Measurements from ENCODE around the gene GRPR.

The GRPR gene

DNA sequence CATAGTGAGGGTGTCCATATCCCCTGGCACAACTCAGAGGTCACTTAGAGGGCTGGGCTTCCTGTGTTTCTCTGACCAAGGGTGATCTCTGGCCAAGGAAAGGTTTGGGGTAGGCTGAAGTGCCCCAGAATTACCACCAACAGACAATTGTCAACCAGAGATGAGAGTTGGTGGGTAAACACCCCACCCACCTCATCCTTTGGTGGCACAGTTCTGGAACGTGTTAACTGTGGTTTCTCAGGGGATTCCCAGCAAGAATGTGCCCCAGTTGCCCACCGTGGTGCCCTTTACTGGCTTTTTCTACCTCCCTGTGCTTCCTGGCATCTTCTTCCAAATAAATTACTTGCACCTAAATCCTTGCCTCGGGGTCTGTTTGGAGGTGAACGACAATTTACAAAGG is 17.1 kb downstream of the GRPR start:
- 94% methylated on average over 4 of the region's 4 CpGs for WGBS
- no peak overlapping the region for H2AFZ ChIP-seq (ENCODE audit: low read depth, low read length)

GRCh38 chrX:16140983-16141382 is 17.6 kb downstream of the GRPR start:
- H3K23ac ChIP-seq (ENCODE audit: low read length in 2 of 2) = no peak overlapping the region
- no peak overlapping the region for H2BK12ac ChIP-seq (ENCODE audit: low read length in 2 of 2)
- no peak overlapping the region for H3K18ac ChIP-seq (ENCODE audit: low read depth in 1 of 2, low read length in 2 of 2)
- H3K4me2 ChIP-seq (ENCODE audit: low read length, poor library complexity, severe bottlenecking) = no peak overlapping the region
- H3K36me3 ChIP-seq (ENCODE audit: control insufficient read depth in 1 of 2, insufficient read depth in 2 of 2, low read depth in 1 of 2, low read length in 2 of 2) = no peaks in the 10 kb centered on the region
- H2AFZ ChIP-seq (ENCODE audit: low read depth, low read length) = no peak overlapping the region
- no peak overlapping the region for H3K4me3 ChIP-seq (ENCODE audit: insufficient read depth in 1 of 2, low read depth in 1 of 2, low read length in 2 of 2)
- no peaks in the 10 kb centered on the region for H3K79me1 ChIP-seq (replicated peaks; ENCODE audit: low read length, poor library complexity, severe bottlenecking)
- H3K27me3 ChIP-seq (ENCODE audit: control insufficient read depth in 1 of 2, insufficient read depth in 1 of 2, low read length in 2 of 2) = peaks cover 0 to 19% of the 10 kb centered on the region in 2 experiments
- H3K27ac ChIP-seq (ENCODE audit: low read length, poor library complexity, severe bottlenecking) = no peak overlapping the region
- H2AK5ac ChIP-seq (ENCODE audit: low read length, severe bottlenecking) = no peak overlapping the region
- no peaks in the 10 kb centered on the region for H3K4me1 ChIP-seq (ENCODE audit: control insufficient read depth, insufficient read depth, low read depth, low read length)
- no peak overlapping the region for H2BK15ac ChIP-seq (ENCODE audit: low read depth, poor library complexity, severe bottlenecking)
- no peaks in the 10 kb centered on the region for H3K9me3 ChIP-seq (ENCODE audit: control insufficient read depth, low read length)
- H3K9ac ChIP-seq (ENCODE audit: low read length) = no peak overlapping the region
- no peak overlapping the region for H3K14ac ChIP-seq (ENCODE audit: low read length in 2 of 2)
- no peak overlapping the region for H2BK5ac ChIP-seq (ENCODE audit: low read depth, low read length, poor library complexity, severe bottlenecking)
- no peak overlapping the region for H3K4ac ChIP-seq (ENCODE audit: low read depth in 1 of 2, low read length in 2 of 2)
- H4K8ac ChIP-seq (ENCODE audit: low read length) = no peak overlapping the region
- no peak for DNase-seq
- no peak overlapping the region for H2BK120ac ChIP-seq (ENCODE audit: low read depth, low read length)
- no peak overlapping the region for H4K91ac ChIP-seq (ENCODE audit: low read length)

More for the DNA sequence above, 17.1 kb downstream of the GRPR start:
- DNase-seq = no peak
- no peak overlapping the region for H4K8ac ChIP-seq (ENCODE audit: low read length)
- peaks cover 0 to 19% of the 10 kb centered on the region in 2 experiments for H3K27me3 ChIP-seq (ENCODE audit: control insufficient read depth in 1 of 2, insufficient read depth in 1 of 2, low read length in 2 of 2)
- no peaks in the 10 kb centered on the region for H3K79me1 ChIP-seq (replicated peaks; ENCODE audit: low read length, poor library complexity, severe bottlenecking)
- no peak overlapping the region for H3K27ac ChIP-seq (ENCODE audit: low read length, poor library complexity, severe bottlenecking)
- no peak overlapping the region for H2BK5ac ChIP-seq (ENCODE audit: low read depth, low read length, poor library complexity, severe bottlenecking)
- no peak overlapping the region for H3K18ac ChIP-seq (ENCODE audit: low read depth in 1 of 2, low read length in 2 of 2)
- no peak overlapping the region for H3K4me2 ChIP-seq (ENCODE audit: low read length, poor library complexity, severe bottlenecking)
- H3K14ac ChIP-seq (ENCODE audit: low read length in 2 of 2) = no peak overlapping the region
- H3K4ac ChIP-seq (ENCODE audit: low read depth in 1 of 2, low read length in 2 of 2) = no peak overlapping the region
- H2AK5ac ChIP-seq (ENCODE audit: low read length, severe bottlenecking) = no peak overlapping the region
- no peak overlapping the region for H4K91ac ChIP-seq (ENCODE audit: low read length)
- no peak overlapping the region for H3K23ac ChIP-seq (ENCODE audit: low read length in 2 of 2)
- no peak overlapping the region for H2BK12ac ChIP-seq (ENCODE audit: low read length in 2 of 2)
- H2BK120ac ChIP-seq (ENCODE audit: low read depth, low read length) = no peak overlapping the region
- no peaks in the 10 kb centered on the region for H3K36me3 ChIP-seq (ENCODE audit: control insufficient read depth in 1 of 2, insufficient read depth in 2 of 2, low read depth in 1 of 2, low read length in 2 of 2)
- no peaks in the 10 kb centered on the region for H3K4me1 ChIP-seq (ENCODE audit: control insufficient read depth, insufficient read depth, low read depth, low read length)
- H2BK15ac ChIP-seq (ENCODE audit: low read depth, poor library complexity, severe bottlenecking) = no peak overlapping the region
- H3K9ac ChIP-seq (ENCODE audit: low read length) = no peak overlapping the region
- no peaks in the 10 kb centered on the region for H3K9me3 ChIP-seq (ENCODE audit: control insufficient read depth, low read length)
- no peak overlapping the region for H3K4me3 ChIP-seq (ENCODE audit: insufficient read depth in 1 of 2, low read depth in 1 of 2, low read length in 2 of 2)

DNA sequence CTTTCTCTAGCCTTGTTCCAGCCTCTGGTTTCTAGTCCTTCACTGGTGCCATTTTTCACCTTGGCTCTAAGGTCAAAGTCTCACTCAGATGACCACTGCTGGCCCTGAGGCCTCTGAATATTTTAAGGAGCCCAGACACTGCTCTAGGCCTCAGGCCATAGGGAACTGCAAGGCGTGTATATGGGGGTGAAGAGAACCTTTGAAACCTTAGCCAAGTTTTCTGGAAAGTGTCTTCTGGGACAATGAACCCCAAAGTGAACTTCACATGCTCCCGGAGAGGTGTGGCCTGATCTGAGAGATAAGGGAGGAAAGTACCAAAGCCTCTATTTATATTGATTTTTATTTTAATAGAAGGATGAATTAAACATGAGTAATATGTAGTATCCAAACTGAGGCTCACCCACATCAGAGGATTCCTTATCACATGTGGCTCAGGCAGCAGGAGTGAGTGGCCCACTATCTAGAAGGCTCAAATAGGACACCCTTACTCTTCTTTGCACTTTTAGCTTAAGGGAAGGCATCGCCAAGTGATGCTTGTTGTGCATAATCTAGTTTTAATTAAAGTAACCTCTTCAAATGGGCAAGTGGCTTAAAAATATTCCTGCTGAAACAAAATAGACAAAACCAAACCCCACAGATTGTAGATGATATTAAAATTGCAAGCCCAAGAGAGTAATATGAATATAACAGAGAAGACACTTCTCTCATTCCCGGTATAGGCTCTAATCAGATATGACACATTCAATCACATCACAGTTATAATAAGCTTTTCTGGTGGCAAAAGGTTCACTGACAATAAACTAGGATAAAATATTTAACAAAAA is 18.3 kb downstream of the GRPR start:
- Histone ChIP-seq H2AK5ac (ENCODE audit: low read length, severe bottlenecking) (no peak overlapping the region), H2BK12ac (ENCODE audit: low read length in 2 of 2) (no peak overlapping the region), H3K14ac (ENCODE audit: low read length in 2 of 2) (no peak overlapping the region), H2AFZ (ENCODE audit: low read depth, low read length) (no peak overlapping the region), H3K23ac (ENCODE audit: low read length in 2 of 2) (no peak overlapping the region), H3K36me3 (ENCODE audit: control insufficient read depth in 1 of 2, insufficient read depth in 2 of 2, low read depth in 1 of 2, low read length in 2 of 2) (no peaks in the 10 kb centered on the region), H3K9ac (ENCODE audit: low read length) (no peak overlapping the region), H3K4me1 (ENCODE audit: control insufficient read depth, insufficient read depth, low read depth, low read length) (no peaks in the 10 kb centered on the region), H4K8ac (ENCODE audit: low read length) (no peak overlapping the region), H3K9me3 (ENCODE audit: control insufficient read depth, low read length) (no peaks in the 10 kb centered on the region), H2BK15ac (ENCODE audit: low read depth, poor library complexity, severe bottlenecking) (no peak overlapping the region), H3K27ac (ENCODE audit: low read length, poor library complexity, severe bottlenecking) (no peak overlapping the region), H3K27me3 (ENCODE audit: control insufficient read depth in 1 of 2, insufficient read depth in 1 of 2, low read length in 2 of 2) (peaks cover 0 to 17% of the 10 kb centered on the region in 2 experiments), H2BK120ac (ENCODE audit: low read depth, low read length) (no peak overlapping the region), H3K4ac (ENCODE audit: low read depth in 1 of 2, low read length in 2 of 2) (no peak overlapping the region), H3K4me2 (ENCODE audit: low read length, poor library complexity, severe bottlenecking) (no peak overlapping the region), H3K18ac (ENCODE audit: low read depth in 1 of 2, low read length in 2 of 2) (no peak overlapping the region), H3K79me1 (replicated peaks; ENCODE audit: low read length, poor library complexity, severe bottlenecking) (no peaks in the 10 kb centered on the region), H3K4me3 (ENCODE audit: insufficient read depth in 1 of 2, low read depth in 1 of 2, low read length in 2 of 2) (no peak overlapping the region), H2BK5ac (ENCODE audit: low read depth, low read length, poor library complexity, severe bottlenecking) (no peak overlapping the region), H4K91ac (ENCODE audit: low read length) (no peak overlapping the region)
- WGBS = 86% methylated on average over 1 of the region's 4 CpGs
- no peak for DNase-seq

GRCh38 chrX:16142246-16142558 is 18.8 kb downstream of the GRPR start:
- no peak overlapping the region for H3K27ac ChIP-seq (ENCODE audit: low read length, poor library complexity, severe bottlenecking)
- H3K14ac ChIP-seq (ENCODE audit: low read length in 2 of 2) = no peak overlapping the region
- H3K27me3 ChIP-seq (ENCODE audit: control insufficient read depth in 1 of 2, insufficient read depth in 1 of 2, low read length in 2 of 2) = peaks cover 0 to 12% of the 10 kb centered on the region in 2 experiments
- no peak overlapping the region for H2AK5ac ChIP-seq (ENCODE audit: low read length, severe bottlenecking)
- H4K8ac ChIP-seq (ENCODE audit: low read length) = no peak overlapping the region
- no peak overlapping the region for H2BK5ac ChIP-seq (ENCODE audit: low read depth, low read length, poor library complexity, severe bottlenecking)
- H3K4me2 ChIP-seq (ENCODE audit: low read length, poor library complexity, severe bottlenecking) = no peak overlapping the region
- DNase-seq = no peak
- no peak overlapping the region for H3K18ac ChIP-seq (ENCODE audit: low read depth in 1 of 2, low read length in 2 of 2)
- H3K79me1 ChIP-seq (replicated peaks; ENCODE audit: low read length, poor library complexity, severe bottlenecking) = no peaks in the 10 kb centered on the region
- H3K4me1 ChIP-seq (ENCODE audit: control insufficient read depth, insufficient read depth, low read depth, low read length) = no peaks in the 10 kb centered on the region
- no peak overlapping the region for H2BK120ac ChIP-seq (ENCODE audit: low read depth, low read length)
- H3K23ac ChIP-seq (ENCODE audit: low read length in 2 of 2) = no peak overlapping the region
- no peak overlapping the region for H2AFZ ChIP-seq (ENCODE audit: low read depth, low read length)
- no peak overlapping the region for H3K4me3 ChIP-seq (ENCODE audit: insufficient read depth in 1 of 2, low read depth in 1 of 2, low read length in 2 of 2)
- H2BK15ac ChIP-seq (ENCODE audit: low read depth, poor library complexity, severe bottlenecking) = no peak overlapping the region
- no peak overlapping the region for H3K4ac ChIP-seq (ENCODE audit: low read depth in 1 of 2, low read length in 2 of 2)
- no peaks in the 10 kb centered on the region for H3K9me3 ChIP-seq (ENCODE audit: control insufficient read depth, low read length)
- H3K9ac ChIP-seq (ENCODE audit: low read length) = no peak overlapping the region
- H3K36me3 ChIP-seq (ENCODE audit: control insufficient read depth in 1 of 2, insufficient read depth in 2 of 2, low read depth in 1 of 2, low read length in 2 of 2) = no peaks in the 10 kb centered on the region
- H2BK12ac ChIP-seq (ENCODE audit: low read length in 2 of 2) = no peak overlapping the region
- H4K91ac ChIP-seq (ENCODE audit: low read length) = no peak overlapping the region
